ENCODE results near the gene GTF2H3. TPM values are rescaled to one million over a fixed set of nuclear protein-coding genes. Genes with fewer than 3 reads are reported as not detected.
"Not testable (repeated sequence)": the region's sequence is repeated elsewhere in the genome, so short reads cannot be mapped to it uniquely, and the experiment has no call there.

GTF2H3 gene
- 32.4 and 96.4 TPM in 2 replicates for total RNA-seq

GRCh38 chr12:123633379-123634141 lies at the start of gene GTF2H3, which contains the start of gene EIF2B1:
TSS of gene GTF2H3 (plus strand) at chr12:123633829. CDS start at chr12:123633860, 31 bp downstream.
TSS of gene EIF2B1 (minus strand) at chr12:123633686. CDS start at chr12:123633557, 129 bp downstream.
- DNase-seq (ENCODE audit: low read depth), result peak; percentile 91

- DNase-seq (ENCODE audit: low read depth), result no peak
Observed at GRCh38 chr12:123591702-123592481, 41.7 kb upstream of the GTF2H3 start.

GRCh38 chr12:123595729-123596128 lies 37.9 kb upstream of the GTF2H3 start:
- DNase-seq (ENCODE audit: low read depth), result peak; percentile 28

- no peak for DNase-seq (ENCODE audit: low read depth)
Observed at GRCh38 chr12:123597100-123597499, 36.5 kb upstream of the GTF2H3 start.

GRCh38 chr12:123598522-123598921 lies 35.1 kb upstream of the GTF2H3 start:
- no peak for DNase-seq (ENCODE audit: low read depth)

- DNase-seq (ENCODE audit: low read depth), result no peak
Observed at GRCh38 chr12:123599310-123599709, 34.3 kb upstream of the GTF2H3 start.

GRCh38 chr12:123599721-123600120 lies 33.9 kb upstream of the GTF2H3 start:
- no peak for DNase-seq (ENCODE audit: low read depth)

GRCh38 chr12:123601602-123602489 lies 31.8 kb upstream of the GTF2H3 start, which contains the start of gene DDX55:
TSS of gene DDX55 (plus strand) at chr12:123602099. CDS start at chr12:123602149, 50 bp downstream.
- DNase-seq (ENCODE audit: low read depth), result peak; percentile 48

- DNase-seq (ENCODE audit: low read depth), result peak; percentile 14
Observed at GRCh38 chr12:123602651-123603195, 30.9 kb upstream of the GTF2H3 start.

GRCh38 chr12:123603495-123603894 lies 30.1 kb upstream of the GTF2H3 start:
- not testable (repeated sequence) for DNase-seq (ENCODE audit: low read depth)

GRCh38 chr12:123607756-123608155 lies 25.9 kb upstream of the GTF2H3 start:
- DNase-seq (ENCODE audit: low read depth), result no peak

- no peak for DNase-seq (ENCODE audit: low read depth)
Observed at GRCh38 chr12:123608182-123608581, 25.4 kb upstream of the GTF2H3 start.

GRCh38 chr12:123614110-123614509 lies 19.5 kb upstream of the GTF2H3 start:
- no peak for DNase-seq (ENCODE audit: low read depth)

- DNase-seq (ENCODE audit: low read depth), result no peak
Observed at GRCh38 chr12:123614531-123614930, 19.1 kb upstream of the GTF2H3 start.

- no peak for DNase-seq (ENCODE audit: low read depth)
Observed at GRCh38 chr12:123617144-123617543, 16.5 kb upstream of the GTF2H3 start.

GRCh38 chr12:123617580-123617979 lies 16.0 kb upstream of the GTF2H3 start:
- DNase-seq (ENCODE audit: low read depth), result no peak

GRCh38 chr12:123621101-123621500 lies 12.5 kb upstream of the GTF2H3 start:
- no peak for DNase-seq (ENCODE audit: low read depth)

- no peak for DNase-seq (ENCODE audit: low read depth)
Observed at GRCh38 chr12:123621619-123622530, 11.8 kb upstream of the GTF2H3 start.

- DNase-seq (ENCODE audit: low read depth), result no peak
Observed at GRCh38 chr12:123634142-123634561, 523 bp downstream of the GTF2H3 start.

- no peak for DNase-seq (ENCODE audit: low read depth)
Observed at GRCh38 chr12:123643911-123644310, 10.3 kb downstream of the GTF2H3 start.
